NK-92 (cell line): Measurements from ENCODE around the gene CFAP46.

ENCODE experiments used
- DNase-seq: peaks from one replicate; lab custom pipeline; 2025; ENCODE audit not compliant: unreplicated experiment; lab: John Stamatoyannopoulos, UW

CFAP46 gene

DNA sequence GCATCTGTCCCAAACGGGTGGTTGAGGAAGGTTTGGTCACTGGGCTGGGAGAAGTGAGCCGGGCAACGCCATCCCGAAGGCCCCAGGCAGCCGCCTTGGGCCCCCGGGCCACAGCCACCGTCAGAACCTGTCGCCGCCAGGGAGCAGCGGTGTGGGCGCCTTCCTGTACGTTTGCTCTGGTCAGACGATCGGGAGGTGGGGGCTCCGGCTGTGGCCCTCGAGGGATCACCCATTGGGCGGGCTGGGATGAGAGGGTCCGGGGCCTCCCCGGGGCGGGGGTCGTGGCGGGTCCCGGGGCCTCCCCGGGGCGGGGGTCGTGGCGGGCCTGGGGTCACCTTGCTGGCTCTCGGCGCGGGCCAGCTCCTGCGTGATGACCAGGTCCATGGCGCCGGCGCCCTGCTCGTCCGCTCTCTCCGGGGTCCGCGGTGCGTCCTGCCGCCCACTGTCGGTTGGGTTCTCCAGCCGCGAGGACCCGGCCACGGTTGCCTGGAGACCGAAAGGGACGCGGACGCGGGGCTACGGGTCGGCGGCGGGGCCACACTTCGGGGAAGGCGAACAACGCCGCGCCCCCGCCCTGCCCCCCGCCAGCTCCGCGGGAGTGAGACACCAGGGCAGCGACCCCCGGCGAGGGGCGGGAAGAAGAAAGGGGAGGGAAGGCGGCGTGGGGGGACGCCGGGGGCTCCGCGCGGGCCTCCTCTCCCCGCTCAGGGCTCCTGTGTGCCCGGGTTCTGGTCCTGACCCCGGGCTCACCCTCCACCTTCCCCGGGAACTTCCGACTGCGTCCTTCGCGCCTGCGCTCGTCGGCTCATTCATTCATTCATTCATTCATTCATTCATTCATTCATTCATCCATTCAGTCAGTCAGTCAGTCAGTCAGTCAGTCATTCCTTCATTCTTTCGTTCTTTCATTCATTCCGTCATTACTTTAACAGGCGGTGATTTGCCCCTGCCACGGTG, at the start of gene CFAP46:
CFAP46 (minus strand) TSS at position 470 of the 957 bp plus-strand sequence; CDS start at position 384, 86 bp downstream.
- no peak for DNase-seq

DNA sequence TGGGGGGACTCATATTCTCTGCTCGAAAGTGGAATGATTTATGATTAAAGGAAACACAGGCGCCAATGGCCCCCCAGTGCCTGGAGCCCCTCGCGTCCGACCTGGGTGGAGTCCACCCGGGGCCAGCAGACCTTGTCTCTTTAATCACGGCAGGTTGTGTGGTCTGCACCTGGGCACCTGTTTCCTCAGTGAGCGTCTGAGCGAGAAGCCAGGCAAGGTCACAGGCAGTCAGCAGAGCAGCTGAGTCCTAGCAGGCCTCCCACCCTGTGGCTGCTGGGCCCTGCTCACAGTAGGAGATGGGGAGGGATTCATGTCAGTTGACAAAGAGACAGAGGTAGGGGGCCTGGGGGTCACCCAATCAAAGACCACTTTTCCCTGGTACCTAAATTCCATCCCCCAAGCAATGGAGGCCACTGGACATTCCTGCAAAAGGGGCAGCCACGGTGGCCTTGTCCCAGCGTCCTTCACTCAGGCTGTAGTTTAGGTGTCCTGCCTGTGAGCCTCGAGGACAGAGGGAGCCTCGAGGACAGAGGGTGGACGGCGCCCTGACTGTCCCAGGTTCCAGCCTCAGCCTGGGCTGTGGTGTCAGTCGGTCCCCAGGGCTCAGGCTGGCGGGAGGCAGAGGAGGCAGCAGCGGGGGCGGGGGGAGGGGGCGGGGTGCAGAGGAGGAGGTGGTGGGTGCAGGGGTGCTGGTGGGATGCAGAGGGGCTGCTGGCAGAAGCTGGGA, 49.5 kb upstream of the CFAP46 start:
- DNase-seq = no peak

- no peak for DNase-seq
Observed at GRCh38 chr10:132990684-132991545, 48.5 kb upstream of the CFAP46 start.

DNA sequence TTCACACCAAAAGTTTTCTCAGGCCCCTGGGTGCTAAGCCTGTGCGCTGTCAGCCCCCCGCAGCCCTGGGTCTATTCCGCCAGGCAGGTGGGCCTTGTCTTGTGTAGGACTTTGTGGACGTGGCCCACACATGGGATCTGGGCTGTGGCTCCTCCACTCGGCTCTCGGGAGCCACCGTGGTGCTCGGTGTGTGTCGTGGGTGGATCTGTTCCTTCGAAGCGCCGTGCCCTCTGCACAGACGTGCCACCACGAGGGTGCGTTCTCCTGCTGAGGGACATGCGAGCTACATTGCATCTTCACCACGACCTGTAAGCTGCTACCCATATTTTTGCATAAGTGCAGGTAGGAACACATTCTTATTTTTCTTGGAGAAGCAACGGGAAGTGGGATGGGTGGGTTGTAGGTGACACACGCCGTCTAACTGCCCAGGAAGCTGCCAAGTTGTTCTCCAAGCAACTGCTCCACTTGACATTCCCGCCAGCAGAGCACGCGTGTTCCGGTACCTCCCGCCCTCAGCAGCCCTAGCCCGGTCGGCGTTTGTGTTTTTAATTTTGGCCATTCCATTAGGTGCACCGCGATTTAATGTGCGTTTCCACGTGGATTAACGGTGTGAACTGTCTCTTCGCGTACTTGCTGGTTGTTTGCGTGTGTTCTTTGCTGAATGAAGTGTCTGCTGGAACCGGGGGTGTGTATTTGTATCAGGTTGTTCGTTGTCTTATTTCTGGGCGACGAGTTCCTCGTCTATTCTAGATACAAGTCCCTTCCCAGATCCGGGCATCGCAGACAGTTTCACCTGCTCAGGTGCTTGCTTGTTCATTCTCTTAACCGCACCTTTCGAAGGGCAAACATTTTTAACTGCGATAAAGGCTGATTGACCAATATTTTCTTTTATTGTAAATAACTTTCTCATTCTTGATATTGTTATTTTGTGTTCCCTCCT, 47.4 kb upstream of the CFAP46 start:
- DNase-seq = no peak

GRCh38 chr10:132988988-132989387, 46.6 kb upstream of the CFAP46 start:
- no peak for DNase-seq

GRCh38 chr10:132987671-132988571, 45.6 kb upstream of the CFAP46 start:
- no peak for DNase-seq

DNA sequence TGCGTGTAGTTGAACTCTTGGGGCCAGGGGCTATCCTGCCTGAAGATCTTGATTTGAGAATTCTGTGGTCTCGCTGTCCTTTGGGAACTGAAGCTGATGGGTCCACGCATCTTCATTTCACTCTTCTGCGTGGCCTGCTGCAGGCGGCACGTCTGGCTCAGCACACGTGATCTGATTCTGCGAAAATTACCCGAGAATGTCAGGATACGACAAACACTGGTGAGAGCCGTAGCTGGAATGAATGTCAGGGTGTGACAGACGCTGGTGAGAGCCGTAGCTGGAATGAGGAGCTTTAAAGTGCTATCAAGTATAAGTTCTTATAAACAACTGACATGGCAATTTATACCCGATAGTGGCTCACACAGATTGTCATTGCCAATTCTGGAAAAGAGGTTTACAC, 44.6 kb upstream of the CFAP46 start:
- no peak for DNase-seq

DNA sequence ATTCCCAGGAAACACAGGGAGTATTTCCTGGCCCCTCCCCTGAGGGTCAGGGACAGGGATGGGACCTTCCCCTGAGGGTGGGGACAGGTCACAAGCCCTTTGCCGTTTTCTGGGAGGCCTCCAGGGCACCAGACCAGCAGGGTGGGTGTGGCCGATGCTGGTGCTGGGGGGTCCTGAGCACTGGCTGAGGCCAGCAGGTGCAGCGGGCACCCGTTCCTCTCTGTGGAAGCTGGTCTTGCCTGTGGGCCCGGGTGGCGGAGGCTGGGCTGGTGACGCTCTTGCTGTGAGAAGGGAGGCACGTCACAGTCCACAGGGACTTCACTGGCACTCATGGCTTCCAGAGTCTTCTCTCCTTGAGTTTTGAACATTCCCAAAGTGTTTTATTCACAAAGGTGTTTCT, 44.2 kb upstream of the CFAP46 start:
- no peak for DNase-seq

DNA sequence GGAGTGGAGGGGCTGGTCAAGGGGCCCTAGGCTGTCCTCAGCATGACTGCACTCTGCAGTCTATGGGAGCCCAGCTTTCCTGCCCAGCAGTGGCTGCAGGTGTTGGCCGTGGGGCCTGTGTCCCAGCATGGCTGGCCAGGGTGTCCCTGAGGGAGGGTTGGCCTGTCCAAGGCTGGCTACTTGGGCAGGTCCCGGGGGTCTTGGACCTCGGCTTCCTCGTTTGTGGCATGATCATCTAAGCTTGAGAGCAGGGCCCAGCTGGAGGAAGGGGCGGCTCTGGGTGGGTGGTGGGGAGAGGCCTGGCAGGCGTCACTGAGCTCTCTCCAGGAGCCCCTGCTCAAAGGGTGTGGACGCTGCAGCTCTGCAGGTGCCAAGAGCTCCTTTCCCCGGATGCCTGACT, 43.7 kb upstream of the CFAP46 start:
- DNase-seq = no peak

GRCh38 chr10:132985546-132985900, 43.2 kb upstream of the CFAP46 start:
- DNase-seq = no peak

DNA sequence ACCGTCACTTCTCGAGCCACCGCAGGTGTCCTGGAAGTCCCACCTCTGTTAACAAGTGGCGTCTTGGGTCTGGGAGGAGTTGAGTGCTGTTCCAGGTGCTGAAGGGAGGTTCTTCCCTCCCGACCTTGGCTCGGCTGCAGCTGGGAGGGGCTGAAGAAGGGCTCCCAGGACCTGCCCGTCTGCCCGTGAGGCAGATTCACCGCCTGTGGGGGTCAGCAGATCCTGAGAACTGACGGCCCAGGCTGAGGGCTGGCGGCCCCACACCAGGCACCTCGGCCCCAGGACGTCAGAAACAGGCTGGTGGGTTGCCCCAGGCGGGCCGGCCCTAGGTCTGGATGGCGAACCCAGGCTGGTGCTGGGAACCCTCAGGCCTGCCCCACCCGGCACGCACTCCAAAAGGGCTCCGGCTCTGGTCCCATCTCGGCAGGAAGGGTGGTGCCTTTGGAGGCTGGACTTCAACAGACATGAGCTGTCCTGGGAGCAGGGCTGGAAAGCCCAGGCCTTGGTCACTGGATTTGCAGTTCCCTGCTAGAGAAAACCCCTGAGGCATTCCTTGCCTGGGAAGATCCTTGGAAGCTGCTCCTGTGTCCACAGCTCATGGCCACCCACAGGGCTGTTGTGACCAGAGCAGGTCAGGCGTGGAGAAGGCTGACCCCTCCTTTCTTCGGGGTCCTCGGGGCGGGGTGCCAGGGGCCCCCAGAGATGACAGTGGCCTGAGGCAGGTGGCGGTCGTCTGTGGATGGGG, 42.6 kb upstream of the CFAP46 start:
- no peak for DNase-seq

- no peak for DNase-seq
Observed at GRCh38 chr10:132984008-132984295, 41.6 kb upstream of the CFAP46 start.

- DNase-seq = no peak
Observed at GRCh38 chr10:132983252-132984007, 41.1 kb upstream of the CFAP46 start.

GRCh38 chr10:132982301-132982989, 40.1 kb upstream of the CFAP46 start:
- DNase-seq = no peak

- DNase-seq = no peak
Observed at GRCh38 chr10:132981746-132982145, 39.4 kb upstream of the CFAP46 start.

- no peak for DNase-seq
Observed at GRCh38 chr10:132981173-132981555, 38.8 kb upstream of the CFAP46 start.

GRCh38 chr10:132980426-132981172, 38.2 kb upstream of the CFAP46 start:
- DNase-seq = no peak
